RWPE2 (cell line): ENCODE data around the gene MRPL34.

Source experiments
- ATAC-seq: fragments of 200-7000 bp; cut with Tn5 transposase; 3 replicates; pipeline ENCODE4 v1.9.1; 2021; ENCODE audit warnings: low read depth
- DNase-seq: peaks from one replicate; pipeline ENCODE4 v3.0.0-alpha.2; 2020; ENCODE audit warnings: low spot score
- H3K27ac ChIP-seq: fragments of 450-650 bp; 2 replicates; pipeline ENCODE4 v1.5.1; 2017; ENCODE audit warnings: mild to moderate bottlenecking; ENCODE audit not compliant: poor library complexity, severe bottlenecking
- H3K27me3 ChIP-seq: fragments of 250-450 bp; sonication (Bioruptor Pico); 2 replicates; pipeline ENCODE4 v1.5.1; 2021; ENCODE audit warnings: mild to moderate bottlenecking, moderate library complexity; ENCODE audit not compliant: insufficient read depth, poor library complexity, severe bottlenecking
- H3K36me3 ChIP-seq: fragments of 250-450 bp; sonication (Bioruptor Pico); 2 replicates; pipeline ENCODE4 v1.5.1; 2020; ENCODE audit warnings: low read depth, mild to moderate bottlenecking, moderate library complexity
- H3K4me1 ChIP-seq: fragments of 250-450 bp; sonication (Bioruptor Pico); 2 replicates; pipeline ENCODE4 v1.5.1; 2021; ENCODE audit warnings: mild to moderate bottlenecking, moderate library complexity; ENCODE audit not compliant: insufficient read depth, poor library complexity, severe bottlenecking
- H3K4me3 ChIP-seq: fragments of 250-450 bp; sonication (Bioruptor Pico); 2 replicates; pipeline ENCODE4 v1.5.1; 2021; ENCODE audit warnings: mild to moderate bottlenecking, moderate library complexity; ENCODE audit not compliant: severe bottlenecking
- H3K9me3 ChIP-seq: fragments of 250-450 bp; sonication (Bioruptor Pico); 2 replicates; pipeline ENCODE4 v1.5.1; 2021; ENCODE audit warnings: mild to moderate bottlenecking, moderate library complexity; ENCODE audit not compliant: severe bottlenecking
- TF ChIP-seq, protein P1 (sequence below): fragments of 450-650 bp; IDR thresholded peaks from one replicate; pipeline ENCODE4 v1.5.1; 2017; ENCODE audit warnings: mild to moderate bottlenecking, moderate library complexity; ENCODE audit not compliant: poor library complexity, severe bottlenecking

The MRPL34 gene

DNA sequence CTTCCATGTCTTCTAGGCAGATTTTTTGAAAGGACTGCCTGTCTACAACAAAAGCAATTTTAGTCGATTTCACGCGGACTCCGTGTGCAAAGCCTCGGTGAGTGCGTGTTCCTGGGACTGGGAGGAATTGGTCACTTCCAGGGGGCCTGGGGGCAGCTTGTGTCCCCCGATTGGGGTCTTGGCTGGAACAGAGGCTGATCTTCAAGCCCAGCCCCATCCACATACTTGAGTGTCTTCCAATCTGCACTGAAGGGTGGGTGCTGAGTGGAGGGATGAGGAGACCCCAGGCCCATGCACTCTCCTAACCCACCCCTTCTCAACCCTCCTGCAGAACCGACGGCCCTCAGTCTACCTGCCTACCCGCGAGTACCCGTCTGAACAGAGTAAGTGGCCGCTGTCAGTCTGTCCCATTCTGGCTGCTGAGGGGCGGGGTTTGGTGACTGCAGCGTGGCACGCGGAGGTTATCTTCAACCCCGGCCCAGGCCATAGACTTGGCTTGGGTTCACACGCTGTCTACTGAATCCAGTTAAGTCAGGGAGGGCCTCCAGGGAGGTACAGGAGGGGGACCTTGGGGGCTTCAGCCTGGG is 8.4 kb downstream of the MRPL34 start:
- TF ChIP-seq, protein P1, sequence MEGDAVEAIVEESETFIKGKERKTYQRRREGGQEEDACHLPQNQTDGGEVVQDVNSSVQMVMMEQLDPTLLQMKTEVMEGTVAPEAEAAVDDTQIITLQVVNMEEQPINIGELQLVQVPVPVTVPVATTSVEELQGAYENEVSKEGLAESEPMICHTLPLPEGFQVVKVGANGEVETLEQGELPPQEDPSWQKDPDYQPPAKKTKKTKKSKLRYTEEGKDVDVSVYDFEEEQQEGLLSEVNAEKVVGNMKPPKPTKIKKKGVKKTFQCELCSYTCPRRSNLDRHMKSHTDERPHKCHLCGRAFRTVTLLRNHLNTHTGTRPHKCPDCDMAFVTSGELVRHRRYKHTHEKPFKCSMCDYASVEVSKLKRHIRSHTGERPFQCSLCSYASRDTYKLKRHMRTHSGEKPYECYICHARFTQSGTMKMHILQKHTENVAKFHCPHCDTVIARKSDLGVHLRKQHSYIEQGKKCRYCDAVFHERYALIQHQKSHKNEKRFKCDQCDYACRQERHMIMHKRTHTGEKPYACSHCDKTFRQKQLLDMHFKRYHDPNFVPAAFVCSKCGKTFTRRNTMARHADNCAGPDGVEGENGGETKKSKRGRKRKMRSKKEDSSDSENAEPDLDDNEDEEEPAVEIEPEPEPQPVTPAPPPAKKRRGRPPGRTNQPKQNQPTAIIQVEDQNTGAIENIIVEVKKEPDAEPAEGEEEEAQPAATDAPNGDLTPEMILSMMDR, result no peak
- Histone ChIP-seq H3K27me3 (no peaks in the 10 kb centered on the region), H3K9me3 (no peaks in the 10 kb centered on the region), H3K27ac (no peak overlapping the region), H3K36me3 (peaks cover 53% of the 10 kb centered on the region), H3K4me3 (no peak overlapping the region), H3K4me1 (peaks cover 18% of the 10 kb centered on the region)
- ATAC-seq (no peak), DNase-seq (no peak)

DNA sequence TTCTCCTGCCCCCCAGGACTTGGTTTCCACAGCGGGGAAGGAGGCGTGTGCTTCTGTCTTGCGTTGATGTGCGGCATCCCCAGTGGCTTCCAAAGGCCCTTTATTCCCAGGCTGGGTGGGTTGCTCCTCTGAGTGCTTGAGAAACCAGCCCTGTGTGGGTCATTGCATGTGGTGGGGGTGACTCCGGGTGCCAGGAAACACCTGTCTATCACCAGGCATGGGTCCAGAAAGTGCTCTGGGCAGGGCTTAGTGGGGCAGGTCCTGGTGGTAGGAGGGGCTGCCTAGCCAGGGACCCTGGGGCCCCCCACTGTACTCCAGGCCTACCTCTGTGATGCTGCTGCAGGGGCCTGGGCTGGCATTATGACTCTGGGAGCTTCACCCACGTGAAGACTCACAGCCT is 13.3 kb downstream of the MRPL34 start:
- peaks cover 9% of the 10 kb centered on the region for H3K4me1 ChIP-seq
- TF ChIP-seq, protein P1, result no peak
- no peak overlapping the region for H3K4me3 ChIP-seq
- no peaks in the 10 kb centered on the region for H3K27me3 ChIP-seq
- DNase-seq (no peak), ATAC-seq (no peak)
- H3K27ac ChIP-seq, result no peak overlapping the region
- H3K9me3 ChIP-seq, result no peaks in the 10 kb centered on the region
- peaks cover 61% of the 10 kb centered on the region for H3K36me3 ChIP-seq

GRCh38 chr19:17319473-17320238 is 14.0 kb downstream of the MRPL34 start:
- no peak for DNase-seq
- Histone ChIP-seq H3K36me3 (peaks cover 54% of the 10 kb centered on the region), H3K4me3 (no peak overlapping the region), H3K27me3 (no peaks in the 10 kb centered on the region), H3K9me3 (no peaks in the 10 kb centered on the region), H3K27ac (no peak overlapping the region), H3K4me1 (peaks cover 9% of the 10 kb centered on the region)
- TF ChIP-seq, protein P1, result no peak
- ATAC-seq, result no peak

DNA sequence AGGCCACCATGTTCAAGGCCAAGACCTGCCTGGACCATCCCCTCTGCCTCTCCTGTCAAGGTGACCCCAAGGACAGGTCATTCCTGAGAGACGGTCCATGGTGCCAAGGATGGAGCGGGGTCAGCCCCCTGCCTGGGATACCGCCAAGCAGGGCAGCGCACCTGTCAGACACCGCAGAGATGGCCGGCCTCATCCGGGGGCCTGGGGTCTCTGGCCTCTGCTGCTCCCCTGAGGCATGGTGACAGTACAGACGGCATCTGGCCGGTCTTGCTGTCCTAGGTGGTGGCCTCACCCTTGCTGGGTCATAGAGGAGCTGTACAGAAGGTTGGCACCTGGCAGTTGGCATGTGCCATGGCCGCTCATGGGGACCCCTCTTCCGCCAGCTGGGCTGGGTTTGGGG is 14.8 kb downstream of the MRPL34 start:
- no peaks in the 10 kb centered on the region for H3K9me3 ChIP-seq
- ATAC-seq (no peak), DNase-seq (no peak)
- no peak overlapping the region for H3K27ac ChIP-seq
- H3K36me3 ChIP-seq, result peaks cover 52% of the 10 kb centered on the region
- H3K4me3 ChIP-seq, result no peak overlapping the region
- peaks cover 9% of the 10 kb centered on the region for H3K4me1 ChIP-seq
- TF ChIP-seq, protein P1, result no peak
- H3K27me3 ChIP-seq, result no peaks in the 10 kb centered on the region
